GM18868 (cell line): ENCODE data around the gene RENBP.
A peak's percentile ranks its signal among the peaks of the same experiment; 100 is the strongest.

Source experiments
- ATAC-seq: cut with Tn5 transposase; IDR thresholded peaks from one replicate; pipeline ENCODE4 v1.9.1; 2021; ENCODE audit warnings: mild to moderate bottlenecking, moderate library complexity; ENCODE audit not compliant: unreplicated experiment

RENBP gene

DNA sequence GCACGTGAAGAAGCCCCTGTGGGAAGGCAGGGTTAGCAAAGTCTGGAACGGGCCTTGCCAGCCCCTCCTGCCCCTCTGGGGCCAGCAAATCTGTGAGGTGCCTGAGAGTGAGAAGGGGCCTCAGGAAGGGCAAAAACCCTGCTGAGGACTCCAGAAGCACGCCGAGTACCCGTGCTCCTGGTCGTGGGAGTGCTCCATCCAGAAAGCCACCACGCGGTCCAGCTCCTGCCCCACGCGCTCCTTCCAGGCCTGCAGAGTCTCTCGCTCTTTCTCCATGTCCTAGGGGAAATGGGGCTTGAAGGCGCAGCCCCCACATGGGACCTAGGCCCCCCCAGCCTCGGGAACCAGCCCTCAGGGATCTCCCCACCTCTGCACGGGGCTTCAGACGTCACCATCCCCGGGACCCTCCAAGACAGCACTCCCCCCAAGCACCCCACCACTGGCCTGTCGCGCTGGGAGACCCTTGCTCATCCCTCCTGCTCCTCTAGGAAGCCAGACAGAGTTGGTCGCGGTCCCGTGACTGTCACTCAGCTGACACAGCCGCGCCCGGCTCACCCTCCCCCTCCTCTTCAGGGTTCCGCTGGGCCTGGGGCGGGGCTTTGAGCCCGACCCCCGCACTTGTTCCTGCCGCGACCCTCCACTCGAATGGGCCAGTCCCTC is at the start of gene RENBP:
TSS of gene RENBP (minus strand) at position 504 of the 660 bp plus-strand sequence. CDS start at position 471, 33 bp downstream.
- no peak for ATAC-seq

DNA sequence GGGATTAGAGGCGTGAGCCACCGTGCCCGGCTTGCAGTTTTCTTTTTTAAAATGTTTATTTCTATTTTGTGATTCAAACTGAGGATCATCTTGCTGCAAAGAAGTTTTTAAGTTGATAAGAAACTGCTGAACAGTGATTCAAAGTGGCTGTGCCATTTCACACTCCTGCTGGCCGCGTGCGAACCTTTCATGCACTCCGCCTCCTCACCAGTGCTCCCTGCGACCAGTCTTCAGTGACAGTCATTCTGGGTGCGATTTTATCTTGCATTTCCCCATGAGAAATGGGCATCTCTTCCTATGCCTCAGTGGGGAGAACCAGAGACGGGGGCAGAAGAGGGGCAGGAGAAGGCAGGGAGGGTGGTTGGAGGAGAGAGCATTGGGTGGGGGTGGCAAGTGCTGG is 49.5 kb upstream of the RENBP start:
- ATAC-seq, result no peak

DNA sequence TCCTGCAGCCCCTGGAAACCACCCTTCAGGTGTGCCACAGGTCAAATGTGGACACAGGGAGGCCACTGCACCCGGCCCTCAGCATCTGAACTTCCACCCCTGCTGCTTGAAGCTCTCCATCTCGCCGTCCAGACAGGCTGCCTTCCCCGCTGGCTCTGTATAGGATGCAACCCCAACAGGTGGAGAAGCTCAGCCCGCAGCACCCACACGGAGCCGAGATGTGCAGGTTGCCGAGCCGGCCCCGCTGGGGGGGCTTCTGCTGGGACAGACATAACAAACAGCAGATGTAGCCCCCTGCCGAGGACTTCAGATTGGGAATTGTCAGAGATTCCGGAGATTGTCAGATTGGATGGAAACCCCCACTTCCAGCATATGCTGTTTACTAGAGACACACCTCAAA is 48.6 kb upstream of the RENBP start:
- no peak for ATAC-seq

DNA sequence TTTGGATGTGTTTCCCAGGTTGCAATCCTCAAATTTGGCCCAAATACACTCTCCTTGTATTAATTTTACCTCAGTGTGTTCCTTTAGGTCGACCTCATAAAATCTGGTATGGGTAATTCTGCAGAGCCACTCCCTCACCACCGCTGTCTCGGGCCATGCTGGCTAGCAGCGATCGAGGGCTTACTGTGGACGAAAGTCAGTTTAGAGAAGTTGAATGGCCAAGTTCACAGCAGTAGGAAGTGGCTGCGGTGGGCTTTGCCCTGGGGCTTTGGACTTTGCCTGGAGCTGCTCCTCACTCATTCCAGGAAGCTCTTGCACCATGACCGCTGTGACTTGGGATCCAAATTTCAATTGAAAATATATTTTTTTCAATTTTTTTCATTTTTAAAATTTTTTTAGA is 47.7 kb upstream of the RENBP start:
- ATAC-seq, result no peak

DNA sequence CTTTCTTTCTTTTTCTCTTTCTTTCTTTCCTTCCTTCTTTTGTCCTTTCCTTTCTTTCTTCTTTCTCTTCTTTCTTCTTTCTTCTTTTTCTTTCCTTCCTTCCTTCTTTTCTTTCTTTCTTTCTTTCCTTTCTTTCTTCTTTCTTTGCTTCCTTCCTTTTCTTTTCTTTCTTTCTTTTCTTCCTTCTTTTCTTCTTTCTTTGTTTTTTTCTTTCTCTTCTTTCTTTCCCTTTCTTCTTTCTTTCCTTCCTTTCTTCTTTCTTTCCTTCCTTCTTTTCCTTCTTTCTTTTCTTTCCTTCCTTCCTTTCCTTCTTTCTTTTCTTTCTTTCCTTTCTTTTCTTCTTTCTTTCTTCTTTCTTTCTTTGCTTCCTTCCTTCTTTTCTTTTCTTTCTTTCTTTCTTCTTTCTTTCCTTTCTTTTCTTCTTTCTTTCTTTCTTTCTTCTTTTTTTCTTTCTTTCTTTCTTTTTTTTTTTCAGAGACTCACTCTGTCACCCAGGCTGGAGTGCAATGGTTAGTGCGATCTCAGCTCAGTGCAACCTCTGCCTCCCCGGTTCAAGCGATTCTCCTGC is 46.7 kb upstream of the RENBP start:
- no peak for ATAC-seq

DNA sequence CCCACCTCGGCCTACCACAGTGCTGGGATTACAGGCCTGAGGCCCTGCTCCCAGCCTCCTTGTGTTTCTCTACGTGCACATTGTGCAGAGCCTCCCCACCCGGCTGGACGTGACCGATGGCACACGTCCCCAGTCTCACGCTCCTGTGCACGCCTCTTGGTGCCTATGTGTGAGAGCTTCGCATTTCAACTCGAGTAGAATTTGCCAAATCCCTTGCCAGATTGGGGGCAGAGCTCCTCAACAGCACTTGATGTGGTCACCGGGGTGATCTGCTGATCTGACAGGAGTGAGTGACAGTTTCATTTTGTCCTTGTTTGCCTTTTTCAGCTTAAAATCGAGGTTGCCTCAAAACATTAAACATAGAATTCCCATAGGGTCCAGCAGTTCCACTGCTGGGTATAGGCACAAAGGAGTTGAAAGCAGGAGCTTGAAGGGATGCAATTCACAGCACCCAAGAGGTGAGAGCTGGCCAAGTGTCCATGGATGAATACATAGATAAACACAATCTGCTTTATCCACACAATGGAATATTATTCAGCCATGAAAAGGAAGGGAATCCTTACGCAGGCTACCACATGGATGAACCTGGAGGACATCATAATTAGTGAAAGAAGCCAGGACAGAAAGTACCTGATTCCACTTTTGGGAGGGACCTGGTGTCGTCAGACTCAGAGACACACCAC is 45.7 kb upstream of the RENBP start:
- ATAC-seq, result no peak

DNA sequence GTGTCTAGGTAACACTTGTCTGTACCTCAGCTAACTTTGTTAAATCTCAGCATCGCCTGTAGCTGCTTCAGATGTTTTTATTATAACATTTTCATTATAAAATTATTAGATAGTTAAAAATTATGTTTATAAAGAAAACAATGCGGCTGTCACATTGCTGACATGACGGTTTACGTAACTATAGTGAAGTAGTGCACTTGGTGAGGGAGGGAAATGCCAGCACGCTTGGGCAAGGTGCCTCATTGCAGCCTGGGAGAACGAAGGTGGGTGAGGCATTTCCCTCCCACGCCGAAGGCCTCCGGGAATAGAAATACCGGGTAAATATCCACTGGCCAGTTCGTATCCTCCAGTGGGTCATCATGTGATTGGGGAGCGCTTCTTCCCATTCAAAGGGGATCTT is 44.0 kb upstream of the RENBP start:
- ATAC-seq, result no peak

DNA sequence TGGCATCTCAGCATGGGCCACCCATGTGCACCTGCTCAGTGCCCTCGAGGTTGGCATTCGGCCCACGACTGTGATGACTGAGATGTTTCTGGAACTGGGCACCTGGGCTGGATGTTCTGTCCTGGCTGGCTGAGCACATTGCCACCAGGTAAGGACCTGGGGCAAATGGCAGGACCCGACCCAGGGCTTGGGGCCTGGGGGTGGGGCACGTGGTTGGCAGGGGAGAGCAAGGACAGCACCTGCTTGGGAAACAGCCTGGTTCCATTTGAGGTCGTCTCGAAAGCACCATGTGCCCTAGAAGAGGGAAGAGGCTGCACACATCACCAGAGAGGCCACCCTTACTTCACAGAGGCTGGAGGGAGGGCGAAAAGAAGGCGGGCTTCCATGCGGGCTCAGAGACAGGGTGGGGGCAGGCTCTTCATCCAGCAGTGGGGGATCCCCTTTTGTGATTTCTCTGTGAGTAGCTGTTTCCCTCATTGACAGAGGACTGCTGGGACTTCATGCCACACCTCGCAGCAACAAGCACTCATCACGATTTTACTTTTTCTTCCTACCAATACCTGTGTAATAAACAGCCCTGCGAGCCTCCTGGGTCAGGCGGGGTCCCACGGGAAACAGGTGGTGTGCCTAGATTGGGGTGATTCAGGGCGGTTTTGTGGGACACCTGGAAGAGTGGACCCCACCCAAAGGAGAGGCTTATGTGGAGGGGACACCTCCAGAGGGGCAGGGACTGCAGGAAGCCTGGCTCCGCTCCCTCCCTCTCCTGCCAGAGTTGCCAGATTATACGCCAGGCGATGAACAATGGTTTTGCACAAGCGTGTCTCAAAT is 40.1 kb upstream of the RENBP start:
- peak; percentile 57 for ATAC-seq

DNA sequence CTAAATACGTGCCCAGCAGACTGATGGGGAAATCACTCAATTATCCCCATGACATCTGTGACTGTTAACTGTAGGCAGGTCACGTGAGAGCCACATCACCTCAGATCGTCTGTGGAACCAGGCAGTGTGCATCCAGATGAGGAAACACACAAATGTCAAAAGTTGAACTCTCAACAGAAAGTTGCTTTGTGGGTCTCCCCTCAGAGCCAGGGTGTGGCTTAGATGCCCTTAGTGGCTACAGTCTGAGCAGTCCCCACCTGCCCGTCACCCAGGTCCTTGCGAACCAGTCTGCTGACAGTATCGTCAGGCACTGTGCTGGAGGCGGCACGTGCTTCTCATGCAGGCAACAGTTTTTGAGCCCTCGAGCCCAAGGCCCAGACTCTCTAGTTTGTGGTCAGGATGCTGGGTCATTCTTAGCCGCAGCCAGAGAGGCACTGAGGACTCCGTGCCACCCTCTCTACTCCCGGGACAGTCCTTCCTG is 38.9 kb upstream of the RENBP start:
- no peak for ATAC-seq

DNA sequence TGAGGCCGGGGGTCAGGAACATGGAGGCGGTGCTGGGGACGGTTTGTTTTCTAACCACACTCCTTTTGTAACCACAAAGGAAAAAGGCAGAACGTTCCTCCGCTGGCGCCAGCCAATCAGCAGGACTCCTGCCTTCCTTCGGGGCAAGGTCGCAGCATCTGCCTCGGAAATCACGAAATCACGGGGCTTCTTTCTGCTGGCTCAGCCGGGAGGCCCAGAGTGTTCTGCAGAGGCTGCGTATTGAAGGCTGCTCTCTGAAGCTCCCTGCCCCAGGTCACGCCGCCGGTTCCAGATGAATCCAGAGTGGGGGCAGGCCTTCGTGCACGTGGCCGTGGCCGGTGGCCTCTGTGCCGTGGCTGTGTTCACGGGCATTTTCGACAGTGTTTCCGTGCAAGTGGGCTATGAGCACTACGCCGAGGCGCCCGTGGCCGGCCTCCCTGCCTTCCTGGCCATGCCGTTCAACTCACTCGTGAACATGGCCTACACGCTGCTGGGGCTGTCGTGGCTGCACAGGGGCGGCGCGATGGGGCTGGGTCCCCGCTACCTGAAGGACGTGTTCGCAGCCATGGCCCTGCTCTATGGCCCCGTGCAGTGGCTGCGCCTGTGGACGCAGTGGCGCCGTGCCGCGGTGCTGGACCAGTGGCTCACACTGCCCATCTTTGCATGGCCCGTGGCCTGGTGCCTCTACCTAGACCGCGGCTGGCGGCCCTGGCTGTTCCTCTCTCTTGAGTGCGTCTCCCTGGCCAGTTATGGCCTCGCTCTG is 37.5 kb upstream of the RENBP start:
- ATAC-seq, result no peak

DNA sequence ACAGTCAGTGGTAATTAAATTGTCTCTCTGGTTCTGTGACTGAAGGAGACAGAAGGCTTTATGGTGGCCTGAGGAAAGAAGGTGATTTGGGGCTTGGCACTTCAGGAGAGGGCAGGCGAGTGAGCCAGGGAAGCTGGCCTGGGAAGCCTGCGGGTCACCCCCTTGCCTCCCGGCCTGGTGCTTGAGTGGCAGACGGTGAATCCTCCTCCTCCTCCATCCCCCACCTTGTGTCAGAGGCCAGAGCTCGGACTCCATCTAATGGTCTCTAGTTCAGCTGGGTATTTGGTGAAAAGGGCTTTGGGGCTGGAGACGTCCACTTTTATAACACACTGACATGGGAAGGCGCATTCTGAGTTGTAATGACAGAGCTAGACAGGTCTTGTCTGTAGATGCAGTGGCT is 36.8 kb upstream of the RENBP start:
- ATAC-seq, result no peak

DNA sequence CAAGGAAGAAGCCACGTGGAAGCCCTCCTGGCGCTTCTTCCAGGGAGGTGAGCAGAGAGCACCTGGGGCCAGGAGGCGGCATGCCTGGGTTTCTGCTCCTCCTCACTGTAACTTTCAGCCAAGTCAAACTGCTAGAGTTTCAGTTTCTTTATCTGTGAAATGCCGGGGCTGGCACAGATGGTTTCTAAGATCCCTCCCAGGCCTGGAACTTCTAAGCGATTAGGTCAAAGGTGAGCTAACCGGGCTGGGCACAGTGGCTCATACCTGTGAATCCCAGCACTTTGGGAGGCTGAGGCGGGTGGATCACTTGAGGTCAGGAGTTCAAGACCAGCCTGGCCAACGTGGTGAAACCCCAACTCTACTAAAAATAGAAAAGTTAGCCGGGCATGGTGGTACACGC is 36.0 kb upstream of the RENBP start:
- ATAC-seq, result peak; percentile 36

DNA sequence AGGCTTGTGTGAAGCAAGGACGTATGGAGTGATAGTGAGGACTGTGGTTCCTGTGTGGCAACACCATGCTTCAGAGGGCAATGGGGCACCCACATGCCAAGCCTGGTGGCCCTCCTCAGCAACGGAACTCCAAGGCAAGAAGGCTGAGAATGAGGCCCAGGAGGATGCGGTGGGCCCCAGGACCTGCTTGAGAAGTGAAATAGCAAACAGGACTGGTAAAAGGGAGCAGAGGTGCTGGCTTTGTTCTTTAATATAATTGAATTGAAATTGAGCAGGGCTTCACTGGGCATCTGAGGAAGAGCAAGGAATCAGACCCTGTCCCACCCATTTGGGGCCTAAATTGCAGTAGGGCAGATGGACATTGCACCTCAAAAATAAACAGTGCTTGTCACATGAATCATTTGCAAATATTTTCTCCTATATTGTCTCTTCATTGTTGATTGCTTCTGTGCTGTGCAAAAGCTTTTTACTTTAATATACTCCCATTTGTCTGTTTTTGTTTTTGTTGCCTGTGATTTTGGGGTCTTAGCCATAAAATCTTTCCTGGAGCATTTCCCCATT is 30.4 kb upstream of the RENBP start:
- ATAC-seq, result no peak

DNA sequence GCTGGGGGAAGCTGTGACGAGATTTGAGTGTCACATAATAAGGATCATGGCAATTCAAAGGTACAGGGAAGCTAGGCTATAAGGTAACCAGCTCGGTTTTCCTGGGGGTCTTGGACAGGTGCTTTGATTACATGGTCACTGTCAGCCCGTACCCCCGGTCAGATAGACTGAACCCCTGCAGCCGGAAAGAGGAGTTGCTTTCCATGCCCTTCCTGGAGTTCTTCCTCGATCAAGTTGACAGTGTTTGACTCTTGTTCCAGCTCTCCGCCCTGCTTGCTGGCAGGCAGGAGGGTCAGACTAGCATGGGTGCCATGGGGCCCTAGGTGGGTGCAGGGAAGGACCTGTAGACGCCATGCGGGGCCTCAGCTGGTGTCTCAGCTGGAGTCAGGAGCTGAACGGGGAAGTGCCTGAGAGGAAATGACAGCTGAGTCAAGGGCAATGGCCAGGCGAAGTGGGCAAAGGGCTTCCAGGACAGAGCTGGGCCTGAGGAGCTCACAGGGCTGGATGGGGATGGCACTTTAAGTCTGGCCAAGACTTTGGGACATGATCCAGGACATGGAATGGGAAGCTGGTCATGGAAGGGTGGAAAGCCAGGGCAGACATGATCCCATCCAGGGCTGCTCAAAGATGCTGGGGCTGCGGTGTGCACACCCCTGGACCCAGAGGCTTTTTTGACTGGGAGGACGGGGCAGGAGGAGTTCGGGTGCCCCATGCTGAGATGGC is 29.7 kb upstream of the RENBP start:
- no peak for ATAC-seq

DNA sequence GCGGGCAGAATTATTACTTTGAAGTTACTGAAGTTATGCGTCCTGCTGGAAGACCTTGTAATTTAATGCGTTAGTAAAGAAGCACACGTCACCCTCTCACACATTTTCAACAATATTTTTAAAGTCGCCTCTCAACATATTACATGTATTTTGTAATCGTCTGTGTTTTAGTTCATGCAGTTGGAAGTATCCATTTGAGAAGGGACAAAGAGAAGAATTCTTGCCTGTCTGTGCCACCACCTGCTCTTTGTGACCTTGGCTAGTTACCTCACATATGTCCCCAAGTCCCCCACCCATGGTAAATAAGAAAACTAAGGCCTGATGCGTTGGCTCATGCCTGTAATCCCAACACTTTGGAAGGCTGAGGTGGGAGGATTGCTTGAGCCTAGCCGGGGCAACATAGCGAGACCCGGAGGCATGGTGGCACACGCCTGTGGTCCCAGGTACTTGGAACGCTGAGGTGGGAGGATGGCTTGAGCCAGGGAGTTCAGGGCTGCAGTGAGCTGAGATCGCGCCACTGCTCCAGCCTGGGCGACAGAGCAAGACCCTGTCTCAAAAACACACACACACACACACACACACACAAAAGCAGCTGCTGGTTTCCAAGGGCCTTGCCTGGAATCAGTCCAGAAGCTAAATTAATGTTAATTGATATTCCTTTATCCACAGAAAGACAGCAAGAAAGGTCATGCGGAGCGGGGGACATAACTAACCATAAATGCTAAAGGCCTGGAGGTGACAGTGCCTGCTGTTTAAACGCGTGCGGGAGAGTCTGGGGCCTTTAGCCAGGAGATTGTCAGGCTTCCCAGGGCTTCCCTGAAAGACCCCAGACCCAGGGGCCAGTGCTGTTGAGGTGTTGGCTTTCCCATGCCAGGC is 28.9 kb upstream of the RENBP start:
- ATAC-seq, result no peak

DNA sequence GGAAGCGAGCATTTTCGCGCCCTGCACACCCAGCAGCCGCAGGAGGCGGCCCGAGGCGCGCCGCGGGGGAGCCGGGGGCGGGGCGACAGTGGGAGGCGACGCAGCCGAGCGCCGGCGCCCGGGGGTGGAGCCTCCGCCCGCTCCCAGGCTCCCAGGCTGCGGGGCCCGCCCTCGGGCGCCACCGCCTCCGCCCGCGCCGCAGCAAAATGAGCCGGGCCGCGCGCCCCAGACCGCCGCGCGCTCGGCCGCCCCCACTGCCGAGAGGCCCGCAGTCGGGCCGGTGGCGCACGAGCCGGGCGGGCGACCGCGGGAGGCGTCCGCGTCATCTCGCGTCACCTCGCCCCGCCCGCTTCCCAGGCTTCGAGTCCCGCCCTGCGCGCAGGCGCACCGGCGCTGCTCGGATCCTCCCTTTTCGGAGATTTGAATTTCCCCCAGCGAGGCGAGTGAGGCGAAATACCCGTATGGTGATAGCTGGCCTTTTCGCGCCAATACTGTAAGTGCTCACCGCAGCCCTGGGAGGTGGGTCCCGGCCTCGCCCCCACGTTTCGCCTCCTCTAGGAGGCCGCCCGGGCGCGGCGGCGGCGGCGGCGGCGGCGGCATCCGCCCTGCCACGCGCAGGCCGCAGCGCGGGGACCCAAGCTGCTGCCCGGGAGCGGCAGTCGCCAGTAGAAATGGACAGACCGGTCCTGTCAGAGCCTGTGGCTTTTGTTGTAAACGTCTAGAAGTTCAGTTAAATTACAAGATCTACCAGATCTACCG is 28.1 kb upstream of the RENBP start, which contains the start of gene TMEM187:
TSS of gene TMEM187 (plus strand) at position 387 of the 759 bp plus-strand sequence. CDS start 9,309 bp downstream, outside the sequence.
- peak; percentile 47 for ATAC-seq

DNA sequence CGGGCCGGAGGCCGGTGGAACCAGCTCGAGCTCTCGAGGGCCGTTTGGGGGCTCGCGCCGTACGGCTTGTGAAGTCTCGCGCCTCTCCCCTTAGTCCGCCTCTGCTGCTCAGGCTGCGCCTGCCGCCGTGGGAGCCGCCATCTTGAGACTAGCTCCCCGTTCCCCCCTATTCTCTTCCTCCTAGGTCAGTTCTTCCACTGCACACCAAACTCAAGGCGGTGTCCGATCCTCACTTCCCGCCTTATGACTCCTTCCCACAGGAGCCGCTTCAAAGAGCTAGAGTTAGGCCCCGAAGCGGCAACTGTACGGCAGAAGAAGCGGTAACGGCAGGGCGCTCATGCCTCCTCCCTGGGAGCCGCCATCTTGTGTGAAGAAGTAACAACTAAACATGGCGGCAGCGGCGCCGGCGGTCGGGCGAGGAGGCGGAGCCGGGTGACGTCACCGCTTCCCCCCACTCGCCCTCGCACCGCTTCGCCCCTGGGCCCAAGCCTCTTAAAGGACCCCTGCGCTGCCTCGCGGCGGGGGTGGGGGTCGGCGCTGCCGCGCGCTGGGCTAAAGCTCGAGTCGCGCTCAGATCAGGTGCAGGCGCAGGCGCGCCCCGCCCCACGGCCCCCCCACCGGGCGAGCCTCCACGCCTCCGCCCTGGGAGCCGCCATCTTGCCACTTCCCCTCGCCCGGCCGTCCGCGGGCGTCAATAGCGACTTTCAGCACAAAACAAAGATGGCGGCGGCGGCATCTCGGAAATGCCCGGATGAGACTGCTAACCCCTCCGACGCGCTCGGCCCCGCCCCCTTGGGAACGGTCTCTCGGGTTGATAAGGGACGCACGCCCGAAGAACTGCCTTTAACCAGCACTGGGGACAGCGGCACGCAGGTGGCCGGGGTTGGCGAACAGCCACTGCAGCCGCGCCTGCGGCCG is 27.3 kb upstream of the RENBP start, which contains the start of gene HCFC1:
TSS of gene HCFC1 (minus strand) at position 369 of the 918 bp plus-strand sequence. CDS start 978 bp downstream, outside the sequence.
- peak; percentile 34 for ATAC-seq
